D721Med (cell line): Measurements from ENCODE around the gene TMEM117.

Experiments
- DNase-seq: peaks from one replicate; pipeline ENCODE4 v3.0.0; 2011; ENCODE audit warnings: low spot score; ENCODE audit not compliant: insufficient read length
- FAIRE-seq: peaks from 2 replicates; lab custom pipeline; 2011; peaks lifted over from hg19 to GRCh38; lab: Jason Lieb, UNC
- TF ChIP-seq, protein P1 (sequence below): IDR thresholded peaks from 2 replicates; pipeline ENCODE4 v1.5.1; 2012; ENCODE audit warnings: mild to moderate bottlenecking, control low read depth; ENCODE audit not compliant: insufficient read depth; ENCODE audit errors: missing control alignments

The TMEM117 gene

DNA sequence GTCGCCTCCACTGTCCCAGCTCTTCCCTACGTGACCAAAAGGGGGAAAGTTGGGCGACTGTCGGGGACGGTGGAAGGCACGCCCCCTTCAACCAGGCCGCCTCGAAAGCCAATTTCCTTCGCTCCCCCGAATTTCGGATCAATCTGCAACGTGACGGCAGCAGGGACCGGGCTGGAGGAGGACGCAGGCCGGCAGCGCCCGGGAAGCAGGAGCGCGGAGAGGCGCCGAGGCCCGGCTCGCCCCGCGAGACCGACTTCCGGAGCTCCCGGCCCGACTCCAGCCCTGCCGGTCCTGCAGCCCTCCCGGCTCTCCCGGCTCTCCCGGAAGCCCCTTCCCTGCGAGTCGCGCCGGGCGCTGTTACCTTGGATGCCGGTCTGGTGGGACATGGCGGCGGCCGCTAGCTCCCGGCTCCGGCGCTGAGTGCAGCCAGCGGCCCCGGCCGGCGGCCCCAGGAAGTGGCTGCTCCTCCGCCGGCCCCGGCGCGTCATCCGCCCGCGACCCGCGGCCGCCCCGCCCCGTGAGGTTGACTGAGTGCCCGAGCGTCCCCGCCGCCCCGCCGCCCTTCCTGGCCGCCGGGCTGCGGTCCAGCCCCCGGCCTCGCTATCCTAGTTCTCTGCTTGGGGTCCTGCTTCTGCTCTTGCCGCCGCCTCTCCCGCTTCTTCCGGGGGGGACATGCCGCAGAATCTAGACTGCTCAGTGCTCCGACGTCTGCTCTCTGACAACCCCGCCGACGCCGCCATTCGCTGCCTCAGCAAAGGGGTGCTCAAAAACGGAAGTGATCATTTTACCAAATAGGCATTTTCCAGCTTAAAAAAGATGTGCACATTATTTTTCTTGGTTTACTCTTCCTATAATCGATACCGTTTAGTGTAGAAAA lies 29.8 kb upstream of the TMEM117 start, which contains the start of gene TWF1:
TSS of gene TWF1 (minus strand) at position 458 of the 877 bp plus-strand sequence. CDS start at position 386, 72 bp downstream.
- DNase-seq (peak; percentile 23), FAIRE-seq (no peak)
- TF ChIP-seq, protein P1, sequence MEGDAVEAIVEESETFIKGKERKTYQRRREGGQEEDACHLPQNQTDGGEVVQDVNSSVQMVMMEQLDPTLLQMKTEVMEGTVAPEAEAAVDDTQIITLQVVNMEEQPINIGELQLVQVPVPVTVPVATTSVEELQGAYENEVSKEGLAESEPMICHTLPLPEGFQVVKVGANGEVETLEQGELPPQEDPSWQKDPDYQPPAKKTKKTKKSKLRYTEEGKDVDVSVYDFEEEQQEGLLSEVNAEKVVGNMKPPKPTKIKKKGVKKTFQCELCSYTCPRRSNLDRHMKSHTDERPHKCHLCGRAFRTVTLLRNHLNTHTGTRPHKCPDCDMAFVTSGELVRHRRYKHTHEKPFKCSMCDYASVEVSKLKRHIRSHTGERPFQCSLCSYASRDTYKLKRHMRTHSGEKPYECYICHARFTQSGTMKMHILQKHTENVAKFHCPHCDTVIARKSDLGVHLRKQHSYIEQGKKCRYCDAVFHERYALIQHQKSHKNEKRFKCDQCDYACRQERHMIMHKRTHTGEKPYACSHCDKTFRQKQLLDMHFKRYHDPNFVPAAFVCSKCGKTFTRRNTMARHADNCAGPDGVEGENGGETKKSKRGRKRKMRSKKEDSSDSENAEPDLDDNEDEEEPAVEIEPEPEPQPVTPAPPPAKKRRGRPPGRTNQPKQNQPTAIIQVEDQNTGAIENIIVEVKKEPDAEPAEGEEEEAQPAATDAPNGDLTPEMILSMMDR: no peak

DNA sequence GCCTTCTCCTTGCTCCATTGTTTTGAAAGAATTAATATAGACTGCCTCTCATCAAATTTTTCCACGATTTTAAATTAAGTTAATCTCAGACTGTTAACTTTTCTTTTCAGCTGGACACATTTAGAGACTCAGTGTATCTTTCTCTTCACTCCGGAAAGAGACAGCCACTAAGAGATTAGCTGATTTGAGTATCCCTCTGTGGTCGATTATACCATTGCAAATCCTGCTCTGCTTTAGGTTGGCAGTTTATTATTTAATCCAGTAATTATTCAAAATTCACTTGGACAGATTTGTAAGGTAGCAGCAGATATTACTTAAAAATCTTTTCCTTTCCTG lies 29.2 kb upstream of the TMEM117 start:
- FAIRE-seq (no peak), DNase-seq (no peak)
- TF ChIP-seq, protein P1: no peak

DNA sequence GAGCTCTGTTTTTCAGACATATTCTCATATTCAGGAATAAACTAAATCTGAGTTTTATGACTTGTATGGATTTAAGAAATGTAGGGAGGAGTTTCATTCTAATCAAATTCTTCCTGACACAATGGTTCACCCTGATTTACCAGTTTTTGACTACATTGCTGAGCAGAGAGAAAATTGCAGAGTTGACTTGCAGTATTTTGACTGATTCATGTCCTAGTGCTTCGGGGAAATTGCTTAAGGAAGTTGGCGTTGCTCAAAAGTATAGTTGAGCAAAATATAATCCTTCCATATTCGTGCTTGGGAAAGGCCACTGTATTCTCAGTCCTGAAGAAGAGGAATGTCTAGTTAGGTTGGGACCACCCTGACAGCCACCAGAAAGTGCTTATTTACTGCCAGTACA lies 28.5 kb upstream of the TMEM117 start:
- TF ChIP-seq, protein P1: no peak
- DNase-seq (no peak), FAIRE-seq (no peak)

DNA sequence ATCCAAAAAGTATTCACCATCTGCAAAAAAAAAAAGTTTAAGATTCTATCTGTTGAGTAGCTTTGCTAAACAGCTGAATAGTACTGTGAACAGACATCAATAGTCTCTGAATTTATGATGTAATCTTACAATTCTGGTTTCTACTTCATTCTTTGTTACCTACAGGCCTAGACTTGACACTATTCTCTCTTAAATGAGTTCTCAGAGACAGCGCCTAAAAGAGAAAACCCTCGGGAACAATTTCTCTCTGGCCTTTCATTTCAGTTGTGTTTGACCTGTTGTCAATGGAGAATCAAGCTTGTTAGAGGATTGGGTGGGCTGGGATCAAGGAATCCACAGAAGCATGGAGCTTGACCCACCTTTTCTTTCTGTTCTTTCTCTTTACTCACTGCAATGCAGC lies 23.8 kb upstream of the TMEM117 start:
- FAIRE-seq (no peak), DNase-seq (no peak)
- TF ChIP-seq, protein P1: no peak

DNA sequence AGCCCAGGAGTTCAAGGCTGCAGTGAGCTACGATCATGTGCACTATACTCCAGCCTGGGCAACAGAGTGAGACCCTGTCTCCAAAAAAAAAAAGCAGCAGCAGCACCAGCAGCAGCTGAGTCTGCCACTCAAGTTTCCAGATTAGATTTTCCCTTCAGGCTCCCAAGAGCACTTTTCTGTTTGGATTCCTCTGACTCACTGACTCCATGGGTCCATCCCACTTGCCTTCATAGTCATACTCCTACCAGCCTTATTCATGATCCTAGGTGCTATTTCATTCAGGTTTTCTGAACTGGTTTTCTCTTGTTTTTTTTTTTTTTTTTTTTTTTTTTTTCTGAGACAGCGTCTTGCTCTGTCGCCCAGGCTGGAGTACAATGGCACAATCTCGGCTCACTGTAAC lies 23.0 kb upstream of the TMEM117 start:
- DNase-seq (no peak), FAIRE-seq (no peak)
- TF ChIP-seq, protein P1: no peak

DNA sequence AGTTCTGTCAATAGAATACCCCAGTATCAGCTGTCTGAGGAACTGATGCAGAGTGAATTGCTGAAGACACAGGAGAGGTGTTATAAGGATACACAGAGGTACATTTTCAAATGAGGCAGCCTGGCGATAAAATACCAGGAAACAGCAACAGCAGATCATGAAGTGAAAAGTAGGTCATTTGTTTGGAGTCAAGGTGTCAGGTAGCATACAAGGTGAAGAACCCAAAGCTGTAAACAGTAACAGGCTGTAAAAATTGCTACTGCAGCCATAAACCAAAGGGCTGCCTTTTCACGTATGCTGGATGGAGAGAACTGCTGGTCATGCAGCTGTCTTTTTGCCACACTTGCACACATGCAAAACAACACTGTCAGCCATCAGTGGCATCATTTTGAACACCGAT lies 20.5 kb upstream of the TMEM117 start:
- TF ChIP-seq, protein P1: no peak
- DNase-seq (no peak), FAIRE-seq (no peak)

DNA sequence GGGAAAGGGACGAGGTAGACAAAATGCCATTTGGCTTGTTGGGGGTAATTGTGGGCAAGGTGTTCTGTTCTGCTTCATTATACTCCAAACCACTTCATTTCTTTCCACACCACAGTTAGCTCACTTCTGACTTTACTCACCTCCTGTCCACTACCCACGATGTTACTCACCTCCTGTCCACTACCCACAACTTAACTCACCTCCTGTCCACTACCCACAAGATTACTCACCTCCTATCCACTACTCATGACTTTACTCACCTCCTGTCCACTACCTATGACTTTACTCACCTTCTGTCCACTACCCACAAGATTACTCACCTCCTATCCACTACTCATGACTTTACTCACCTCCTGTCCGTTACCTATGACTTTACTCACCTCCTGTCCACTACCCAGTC lies 19.7 kb upstream of the TMEM117 start:
- DNase-seq (no peak), FAIRE-seq (no peak)
- TF ChIP-seq, protein P1: no peak
